Liver (tissue), 9 donors: ENCODE data around the gene PROC. TPM values are rescaled to one million over a fixed set of nuclear protein-coding genes. Genes with fewer than 3 reads are reported as not detected.

Experiments
- DNase-seq: peaks from one replicate; pipeline ENCODE4 v3.0.0-alpha.2; 2017; ENCODE audit warnings: low spot score
- H3K27ac ChIP-seq, 2 donors: one replicate each; pipeline ENCODE4 v1.7.0; 2013; ENCODE audit warnings: inconsistent platforms in 2 of 2, low read length in 2 of 2, control low read depth in 1 of 2, low read depth in 1 of 2, mild to moderate bottlenecking in 1 of 2
- H3K27me3 ChIP-seq, 4 donors: one replicate each; pipeline versions ENCODE4 v1.6.1 to v1.7.0; 2013; ENCODE audit warnings: low read length in 3 of 4, inconsistent platforms in 1 of 4, mild to moderate bottlenecking in 1 of 4, moderate library complexity in 1 of 4; ENCODE audit not compliant: control insufficient read depth in 4 of 4, insufficient read depth in 4 of 4
- H3K36me3 ChIP-seq, 4 donors: one replicate each; pipeline versions ENCODE4 v1.6.1 to v1.7.0; 2013; ENCODE audit warnings: low read length in 3 of 4, mild to moderate bottlenecking in 3 of 4, low read depth in 1 of 4, moderate library complexity in 1 of 4; ENCODE audit not compliant: control insufficient read depth in 4 of 4, insufficient read depth in 3 of 4
- H3K4me1 ChIP-seq, 4 donors: one replicate each; pipeline versions ENCODE4 v1.6.1 to v1.7.0; 2013; ENCODE audit warnings: low read length in 3 of 4, mild to moderate bottlenecking in 3 of 4, moderate library complexity in 1 of 4; ENCODE audit not compliant: control insufficient read depth in 4 of 4, insufficient read depth in 4 of 4
- H3K4me3 ChIP-seq, 3 donors: one replicate each; pipeline versions ENCODE4 v1.6.1 to v1.7.0; 2013; ENCODE audit warnings: low read length in 3 of 3, control low read depth in 1 of 3, low read depth in 1 of 3, mild to moderate bottlenecking in 1 of 3
- H3K9ac ChIP-seq, 2 donors: one replicate each; pipeline ENCODE4 v1.7.0; 2013; ENCODE audit warnings: low read length in 2 of 2, mild to moderate bottlenecking in 2 of 2, moderate library complexity in 2 of 2, control low read depth in 1 of 2, low read depth in 1 of 2
- H3K9me3 ChIP-seq, 4 donors: one replicate each; pipeline versions ENCODE4 v1.6.1 to v1.7.0; 2013; ENCODE audit warnings: low read length in 3 of 4; ENCODE audit not compliant: control insufficient read depth in 4 of 4
- ATF3 ChIP-seq: IDR thresholded peaks from 2 replicates; pipeline ENCODE4 v1.6.1; 2016; ENCODE audit warnings: antibody characterized with exemption
- EGR1 ChIP-seq, 2 donors: IDR thresholded peaks; 2 replicates each; pipeline ENCODE4 v1.6.1; 2016 to 2018; ENCODE audit warnings: antibody characterized with exemption in 2 of 2, low read depth in 2 of 2
- FOXA1 ChIP-seq: IDR thresholded peaks from 2 replicates; pipeline ENCODE4 v1.6.1; 2016; ENCODE audit warnings: antibody characterized with exemption
- FOXA2 ChIP-seq: IDR thresholded peaks from 2 replicates; pipeline ENCODE4 v1.6.1; 2016; ENCODE audit warnings: antibody characterized with exemption
- GABPA ChIP-seq, 2 donors: IDR thresholded peaks in 1 of 2; conservative IDR thresholded peaks in 1 of 2; 2 replicates each; pipeline ENCODE4 v1.6.1; 2016; ENCODE audit warnings: antibody characterized with exemption in 2 of 2, mild to moderate bottlenecking in 1 of 2, moderate library complexity in 1 of 2
- HNF4A ChIP-seq, 2 donors: conservative IDR thresholded peaks; 2 replicates each; pipeline ENCODE4 v1.6.1; 2016; ENCODE audit warnings: antibody characterized with exemption in 2 of 2, mild to moderate bottlenecking in 2 of 2
- HNF4G ChIP-seq: IDR thresholded peaks from 2 replicates; pipeline ENCODE4 v1.6.1; 2016; ENCODE audit warnings: antibody characterized with exemption
- JUND ChIP-seq, 2 donors: IDR thresholded peaks; 2 replicates each; pipeline ENCODE4 v1.6.1; 2016; ENCODE audit warnings: antibody characterized with exemption in 2 of 2
- MAX ChIP-seq: IDR thresholded peaks from 2 replicates; pipeline ENCODE4 v1.6.1; 2016; ENCODE audit warnings: antibody characterized with exemption
- NR2F2 ChIP-seq: IDR thresholded peaks from 2 replicates; pipeline ENCODE4 v1.6.1; 2016; ENCODE audit warnings: antibody characterized with exemption
- RAD21 ChIP-seq, 2 donors: IDR thresholded peaks; 2 replicates each; pipeline ENCODE4 v1.6.1; 2016; ENCODE audit warnings: antibody characterized with exemption in 2 of 2, mild to moderate bottlenecking in 2 of 2
- RXRA ChIP-seq, 2 donors: IDR thresholded peaks; 2 replicates each; pipeline ENCODE4 v1.6.1; 2017 to 2018; ENCODE audit warnings: antibody characterized with exemption in 2 of 2, mild to moderate bottlenecking in 1 of 2
- SP1 ChIP-seq: IDR thresholded peaks from 2 replicates; pipeline ENCODE4 v1.6.1; 2018; ENCODE audit warnings: antibody characterized with exemption, mild to moderate bottlenecking
- TAF1 ChIP-seq: conservative IDR thresholded peaks from 2 replicates; pipeline ENCODE4 v1.6.1; 2016; ENCODE audit warnings: antibody characterized with exemption, mild to moderate bottlenecking
- YY1 ChIP-seq: IDR thresholded peaks from 2 replicates; pipeline ENCODE4 v1.6.1; 2016; ENCODE audit warnings: antibody characterized with exemption, mild to moderate bottlenecking
- ZBTB33 ChIP-seq: IDR thresholded peaks from 2 replicates; pipeline ENCODE4 v1.6.1; 2016; ENCODE audit warnings: antibody characterized with exemption
- WGBS: extraction: QIAGEN DNeasy Blood & Tissue Kit; methylation state at CpG from one replicate; pipeline ENCODE4 v1.1.7; 2013; 5-methylcytosine and 5-hydroxymethylcytosine counted together
- polyA plus RNA-seq, 2 donors: library from polyadenylated mRNA; stranded (reverse) in 1 of 2; unstranded in 1 of 2; fragments of 200-250 nt in 1 of 2; fragments of >200 nt in 1 of 2; fragmentation: Nextera tagmentation in 1 of 2; extraction: Ambion mirVana in 1 of 2; gene quantifications; one replicate each; pipeline versions ENCODE4 v1.2.1 to v1.2.3, GENCODE V29; 2013 to 2015
- total RNA-seq, 2 donors: library from RNA; depleted of rRNA; stranded (reverse); fragments of >200 nt; gene quantifications; one replicate each; pipeline ENCODE4 v1.2.3, GENCODE V29; 2014
- TF ChIP-seq, protein P1 (sequence below): fragments of 150-350 bp; IDR thresholded peaks from 2 replicates; pipeline ENCODE4 v1.5.1; 2017; ENCODE audit warnings: improper control_type of control experiment, low read depth, low read length; ENCODE audit not compliant: missing input control
- TF ChIP-seq, protein P2 (sequence below): IDR thresholded peaks from 2 replicates; pipeline ENCODE4 v1.6.1; 2016; ENCODE audit warnings: antibody characterized with exemption, mild to moderate bottlenecking
- donor health status: healthy.
- donor health status: healthy.
- donor health status: healthy.
- donor health status: healthy.
- donor health status: healthy.

The PROC gene
- total and polyA plus RNA-seq, 4 donors, result 150 to 407 (median 341) TPM

GRCh38 chr2:127449898-127450297 lies 31.7 kb downstream of the PROC start:
- 92% methylated on average over 4 of the region's 4 CpGs for WGBS
- H3K36me3 ChIP-seq, result no peaks in the 10 kb centered on the region
- H3K27ac ChIP-seq, result no peak overlapping the region
- H3K4me1 ChIP-seq, result peaks cover 0 to 7% (median 2%) of the 10 kb centered on the region in 4 donors
- DNase-seq, result no peak
- H3K4me3 ChIP-seq, result no peak overlapping the region
- H3K27me3 ChIP-seq, result no peaks in the 10 kb centered on the region
- no peak overlapping the region for H3K9ac ChIP-seq
- TF ChIP-seq SP1 (no peak), HNF4A (conservative IDR thresholded peaks at IDR 0.05) (no peak), NR2F2 (no peak), ATF3 (no peak), HNF4G (no peak), FOXA2 (no peak), TAF1 (no peak), YY1 (no peak), MAX (no peak), RXRA (IDR thresholded peaks at IDR 0.05) (no peak), EGR1 (IDR thresholded peaks at IDR 0.05; ENCODE audit: low read depth in 2 of 2) (no peak), RAD21 (IDR thresholded peaks at IDR 0.05) (no peak), JUND (IDR thresholded peaks at IDR 0.05) (no peak), ZBTB33 (no peak), FOXA1 (no peak)
- TF ChIP-seq, protein P1, sequence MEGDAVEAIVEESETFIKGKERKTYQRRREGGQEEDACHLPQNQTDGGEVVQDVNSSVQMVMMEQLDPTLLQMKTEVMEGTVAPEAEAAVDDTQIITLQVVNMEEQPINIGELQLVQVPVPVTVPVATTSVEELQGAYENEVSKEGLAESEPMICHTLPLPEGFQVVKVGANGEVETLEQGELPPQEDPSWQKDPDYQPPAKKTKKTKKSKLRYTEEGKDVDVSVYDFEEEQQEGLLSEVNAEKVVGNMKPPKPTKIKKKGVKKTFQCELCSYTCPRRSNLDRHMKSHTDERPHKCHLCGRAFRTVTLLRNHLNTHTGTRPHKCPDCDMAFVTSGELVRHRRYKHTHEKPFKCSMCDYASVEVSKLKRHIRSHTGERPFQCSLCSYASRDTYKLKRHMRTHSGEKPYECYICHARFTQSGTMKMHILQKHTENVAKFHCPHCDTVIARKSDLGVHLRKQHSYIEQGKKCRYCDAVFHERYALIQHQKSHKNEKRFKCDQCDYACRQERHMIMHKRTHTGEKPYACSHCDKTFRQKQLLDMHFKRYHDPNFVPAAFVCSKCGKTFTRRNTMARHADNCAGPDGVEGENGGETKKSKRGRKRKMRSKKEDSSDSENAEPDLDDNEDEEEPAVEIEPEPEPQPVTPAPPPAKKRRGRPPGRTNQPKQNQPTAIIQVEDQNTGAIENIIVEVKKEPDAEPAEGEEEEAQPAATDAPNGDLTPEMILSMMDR, result no peak
- TF ChIP-seq, protein P2, sequence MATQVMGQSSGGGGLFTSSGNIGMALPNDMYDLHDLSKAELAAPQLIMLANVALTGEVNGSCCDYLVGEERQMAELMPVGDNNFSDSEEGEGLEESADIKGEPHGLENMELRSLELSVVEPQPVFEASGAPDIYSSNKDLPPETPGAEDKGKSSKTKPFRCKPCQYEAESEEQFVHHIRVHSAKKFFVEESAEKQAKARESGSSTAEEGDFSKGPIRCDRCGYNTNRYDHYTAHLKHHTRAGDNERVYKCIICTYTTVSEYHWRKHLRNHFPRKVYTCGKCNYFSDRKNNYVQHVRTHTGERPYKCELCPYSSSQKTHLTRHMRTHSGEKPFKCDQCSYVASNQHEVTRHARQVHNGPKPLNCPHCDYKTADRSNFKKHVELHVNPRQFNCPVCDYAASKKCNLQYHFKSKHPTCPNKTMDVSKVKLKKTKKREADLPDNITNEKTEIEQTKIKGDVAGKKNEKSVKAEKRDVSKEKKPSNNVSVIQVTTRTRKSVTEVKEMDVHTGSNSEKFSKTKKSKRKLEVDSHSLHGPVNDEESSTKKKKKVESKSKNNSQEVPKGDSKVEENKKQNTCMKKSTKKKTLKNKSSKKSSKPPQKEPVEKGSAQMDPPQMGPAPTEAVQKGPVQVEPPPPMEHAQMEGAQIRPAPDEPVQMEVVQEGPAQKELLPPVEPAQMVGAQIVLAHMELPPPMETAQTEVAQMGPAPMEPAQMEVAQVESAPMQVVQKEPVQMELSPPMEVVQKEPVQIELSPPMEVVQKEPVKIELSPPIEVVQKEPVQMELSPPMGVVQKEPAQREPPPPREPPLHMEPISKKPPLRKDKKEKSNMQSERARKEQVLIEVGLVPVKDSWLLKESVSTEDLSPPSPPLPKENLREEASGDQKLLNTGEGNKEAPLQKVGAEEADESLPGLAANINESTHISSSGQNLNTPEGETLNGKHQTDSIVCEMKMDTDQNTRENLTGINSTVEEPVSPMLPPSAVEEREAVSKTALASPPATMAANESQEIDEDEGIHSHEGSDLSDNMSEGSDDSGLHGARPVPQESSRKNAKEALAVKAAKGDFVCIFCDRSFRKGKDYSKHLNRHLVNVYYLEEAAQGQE, result no peak
- peaks cover 0 to 2% (median under 1%) of the 10 kb centered on the region in 4 donors for H3K9me3 ChIP-seq

DNA sequence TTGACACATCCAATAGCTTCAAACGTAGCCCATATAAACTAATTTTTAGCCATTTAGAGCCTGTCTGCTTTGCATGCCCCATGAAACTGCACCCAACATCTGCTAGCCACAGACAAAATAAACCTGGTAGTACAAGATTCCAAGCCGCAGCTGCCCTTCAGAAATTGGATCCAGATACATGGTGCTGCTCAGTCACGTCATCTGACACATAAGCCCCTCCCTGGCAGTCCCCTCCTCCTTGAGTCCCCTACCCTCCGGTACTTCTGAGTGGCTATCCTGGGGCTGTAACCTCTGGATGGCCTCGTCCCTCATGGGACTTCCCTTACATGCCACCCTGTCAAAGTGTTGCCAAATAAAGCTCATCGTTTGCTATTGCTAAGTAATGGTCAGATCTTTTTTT lies 33.8 kb downstream of the PROC start:
- 69% methylated on average over 6 of the region's 6 CpGs for WGBS
- Histone ChIP-seq H3K27ac (no peak overlapping the region), H3K4me3 (no peak overlapping the region), H3K27me3 (no peaks in the 10 kb centered on the region), H3K4me1 (peaks cover 2 to 17% (median 10%) of the 10 kb centered on the region in 4 donors), H3K36me3 (no peaks in the 10 kb centered on the region), H3K9me3 (no peaks in the 10 kb centered on the region), H3K9ac (no peak overlapping the region)
- DNase-seq, result no peak
- TF ChIP-seq RXRA (IDR thresholded peaks at IDR 0.05), result no peak
- TF ChIP-seq FOXA1, result no peak
- TF ChIP-seq MAX, result no peak
- no peak for TF ChIP-seq JUND (IDR thresholded peaks at IDR 0.05)
- no peak for TF ChIP-seq RAD21 (IDR thresholded peaks at IDR 0.05)
- no peak for TF ChIP-seq YY1
- TF ChIP-seq, protein P1, result no peak
- no peak for TF ChIP-seq TAF1
- no peak for TF ChIP-seq HNF4A (conservative IDR thresholded peaks at IDR 0.05)
- no peak for TF ChIP-seq FOXA2
- no peak for TF ChIP-seq ZBTB33
- no peak for TF ChIP-seq HNF4G
- no peak for TF ChIP-seq SP1
- no peak for TF ChIP-seq ATF3
- no peak for TF ChIP-seq NR2F2
- no peak for TF ChIP-seq GABPA (IDR thresholded peaks at IDR 0.05 in 1 of 2, conservative IDR thresholded peaks at IDR 0.05 in 1 of 2)
- TF ChIP-seq EGR1 (IDR thresholded peaks at IDR 0.05; ENCODE audit: low read depth in 2 of 2), result no peak
